ENCODE measurements around the gene AMPD1. TPM values are rescaled to one million over a fixed set of nuclear protein-coding genes. Genes with fewer than 3 reads are reported as not detected.

Gene AMPD1
- total RNA-seq, 1 donor from 2014 or later: not detected

DNA sequence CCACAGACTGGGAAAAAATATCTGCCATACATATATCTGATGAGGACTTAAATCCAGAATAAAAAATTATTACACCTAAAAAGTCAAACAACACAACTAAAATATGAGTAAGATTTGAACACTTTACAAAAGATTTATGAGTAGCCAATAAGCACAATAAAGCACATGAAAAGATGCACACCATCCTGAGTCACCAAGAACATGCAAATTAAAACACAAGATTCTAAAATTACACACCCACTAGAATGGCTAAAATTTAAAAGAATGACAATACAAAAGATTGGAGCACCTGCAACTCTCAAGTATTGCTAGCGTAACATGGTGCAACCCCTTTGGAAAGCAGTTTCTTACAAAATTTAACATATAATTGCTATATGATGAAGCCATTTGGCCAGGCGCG is 56.4 kb downstream of the AMPD1 start:
- Mint-ChIP-seq H3K4me1 (no peaks in the 10 kb centered on the region), H3K36me3 (ENCODE audit: low read depth) (no peaks in the 10 kb centered on the region), H3K27ac (ENCODE audit: unreplicated experiment) (no peak overlapping the region), H3K27me3 (ENCODE audit: low read depth) (peaks cover 16% of the 10 kb centered on the region), H3K9me3 (no peaks in the 10 kb centered on the region), H3K4me3 (no peak overlapping the region)
- DNase-seq (ENCODE audit: low read depth, low spot score): no peak
- TF ChIP-seq, protein P1, sequence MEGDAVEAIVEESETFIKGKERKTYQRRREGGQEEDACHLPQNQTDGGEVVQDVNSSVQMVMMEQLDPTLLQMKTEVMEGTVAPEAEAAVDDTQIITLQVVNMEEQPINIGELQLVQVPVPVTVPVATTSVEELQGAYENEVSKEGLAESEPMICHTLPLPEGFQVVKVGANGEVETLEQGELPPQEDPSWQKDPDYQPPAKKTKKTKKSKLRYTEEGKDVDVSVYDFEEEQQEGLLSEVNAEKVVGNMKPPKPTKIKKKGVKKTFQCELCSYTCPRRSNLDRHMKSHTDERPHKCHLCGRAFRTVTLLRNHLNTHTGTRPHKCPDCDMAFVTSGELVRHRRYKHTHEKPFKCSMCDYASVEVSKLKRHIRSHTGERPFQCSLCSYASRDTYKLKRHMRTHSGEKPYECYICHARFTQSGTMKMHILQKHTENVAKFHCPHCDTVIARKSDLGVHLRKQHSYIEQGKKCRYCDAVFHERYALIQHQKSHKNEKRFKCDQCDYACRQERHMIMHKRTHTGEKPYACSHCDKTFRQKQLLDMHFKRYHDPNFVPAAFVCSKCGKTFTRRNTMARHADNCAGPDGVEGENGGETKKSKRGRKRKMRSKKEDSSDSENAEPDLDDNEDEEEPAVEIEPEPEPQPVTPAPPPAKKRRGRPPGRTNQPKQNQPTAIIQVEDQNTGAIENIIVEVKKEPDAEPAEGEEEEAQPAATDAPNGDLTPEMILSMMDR (conservative IDR thresholded peaks at IDR 0.05): no peak

DNA sequence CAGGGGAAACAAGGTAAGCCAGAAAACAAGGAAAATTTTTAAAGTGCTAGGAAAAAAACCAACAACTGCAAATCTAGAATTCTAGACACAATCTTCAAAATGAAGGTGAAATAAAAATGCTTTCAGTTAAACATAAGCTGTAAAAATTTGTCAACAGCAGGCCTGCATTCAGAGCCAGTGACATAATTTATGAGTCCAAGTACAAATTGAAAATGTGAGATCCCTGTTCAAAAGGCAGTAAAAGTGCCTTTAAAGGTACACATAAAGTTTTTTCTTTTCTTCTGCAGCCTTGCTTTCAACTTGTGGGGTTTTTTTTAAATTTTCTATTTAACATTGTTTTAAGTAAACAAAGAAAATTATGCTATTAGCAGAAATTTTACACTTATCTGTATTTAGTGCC is 62.9 kb downstream of the AMPD1 start:
- no peak overlapping the region for H3K27ac Mint-ChIP-seq (ENCODE audit: unreplicated experiment)
- H3K36me3 Mint-ChIP-seq (ENCODE audit: low read depth): no peaks in the 10 kb centered on the region
- H3K4me3 Mint-ChIP-seq: no peak overlapping the region
- no peak for DNase-seq (ENCODE audit: low read depth, low spot score)
- peaks cover 11% of the 10 kb centered on the region for H3K27me3 Mint-ChIP-seq (ENCODE audit: low read depth)
- no peaks in the 10 kb centered on the region for H3K9me3 Mint-ChIP-seq
- H3K4me1 Mint-ChIP-seq: no peaks in the 10 kb centered on the region
- TF ChIP-seq, protein P1 (conservative IDR thresholded peaks at IDR 0.05): no peak

DNA sequence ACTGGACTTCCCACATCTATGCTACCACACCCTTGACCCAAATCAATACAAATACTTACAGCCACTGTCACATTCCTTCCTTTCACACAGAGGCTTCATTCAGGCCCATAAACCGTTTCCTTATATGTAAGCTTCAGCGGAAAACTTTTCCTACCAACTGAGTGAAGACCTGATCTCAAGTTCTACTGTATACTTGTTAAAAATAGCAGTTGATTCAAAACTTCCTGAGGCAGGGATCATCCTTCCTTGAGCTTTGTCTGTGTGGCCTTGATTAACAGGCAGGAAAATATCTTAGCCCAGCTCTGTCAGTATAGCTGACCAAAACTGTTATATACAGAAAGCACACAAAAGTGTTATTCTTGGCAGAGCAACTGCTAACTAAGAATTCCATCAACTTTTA is 68.2 kb downstream of the AMPD1 start:
- no peaks in the 10 kb centered on the region for H3K27me3 Mint-ChIP-seq (ENCODE audit: low read depth)
- DNase-seq (ENCODE audit: low read depth, low spot score): no peak

DNA sequence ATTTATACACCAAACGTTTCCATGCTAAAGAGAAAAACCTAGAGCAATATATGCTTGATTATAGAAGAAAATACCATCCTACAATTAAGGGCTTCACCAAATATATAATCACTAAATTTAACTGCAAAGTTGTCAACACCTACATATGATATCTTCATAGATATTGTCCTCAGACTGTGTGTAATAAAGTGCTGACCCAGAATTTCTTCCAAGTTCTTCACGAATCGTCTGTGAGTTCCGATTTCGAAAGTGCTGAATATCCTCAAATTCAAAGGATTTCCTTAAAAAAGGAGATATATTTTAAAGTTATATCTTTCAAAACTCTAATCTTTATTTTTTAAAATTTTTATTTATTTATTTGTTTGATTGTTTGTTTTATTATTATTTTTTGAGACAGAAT is 72.0 kb downstream of the AMPD1 start:
- H3K9me3 Mint-ChIP-seq: no peaks in the 10 kb centered on the region
- H3K27ac Mint-ChIP-seq (ENCODE audit: unreplicated experiment): no peak overlapping the region
- peaks cover 19% of the 10 kb centered on the region for H3K27me3 Mint-ChIP-seq (ENCODE audit: low read depth)
- no peaks in the 10 kb centered on the region for H3K36me3 Mint-ChIP-seq (ENCODE audit: low read depth)
- TF ChIP-seq, protein P1 (conservative IDR thresholded peaks at IDR 0.05): no peak
- H3K4me3 Mint-ChIP-seq: no peak overlapping the region
- no peak for DNase-seq (ENCODE audit: low read depth, low spot score)
- no peaks in the 10 kb centered on the region for H3K4me1 Mint-ChIP-seq

More for the DNA sequence above, 68.2 kb downstream of the AMPD1 start:
- TF ChIP-seq, protein P1 (conservative IDR thresholded peaks at IDR 0.05): no peak
- no peak overlapping the region for H3K27ac Mint-ChIP-seq (ENCODE audit: unreplicated experiment)
- no peaks in the 10 kb centered on the region for H3K4me1 Mint-ChIP-seq
- H3K9me3 Mint-ChIP-seq: no peaks in the 10 kb centered on the region
- H3K36me3 Mint-ChIP-seq (ENCODE audit: low read depth): no peaks in the 10 kb centered on the region
- H3K4me3 Mint-ChIP-seq: no peak overlapping the region

Other genes with a start within 250 kb of the AMPD1 start
- gene TRIM33, start 184.3 kb downstream of the AMPD1 start, total RNA-seq: 52.8 and 54.3 TPM in 2 replicates
- gene BCAS2, start 113.9 kb downstream of the AMPD1 start, total RNA-seq: 55.9 and 57.5 TPM in 2 replicates
- gene DENND2C, start 25.5 kb downstream of the AMPD1 start, total RNA-seq: 0.79 and 0.82 TPM in 2 replicates
- 64.8 and 66.0 TPM in 2 replicates for gene NRAS, start 21.2 kb upstream of the AMPD1 start, total RNA-seq
- gene CSDE1, start 62.4 kb upstream of the AMPD1 start, total RNA-seq: 659 and 685 TPM in 2 replicates
- gene SIKE1, start 85.1 kb upstream of the AMPD1 start, total RNA-seq: 65.0 and 65.7 TPM in 2 replicates
- gene SYCP1, start 159.3 kb upstream of the AMPD1 start, total RNA-seq: not detected in 2 replicates

Measured in neural crest cell (in vitro differentiated cells).